NCI-H69 (cell line): ENCODE results near the gene FOXN1.

Source experiments
- DNase-seq: peaks from one replicate; lab custom pipeline; 2025; lab: John Stamatoyannopoulos, UW

FOXN1 gene

DNA sequence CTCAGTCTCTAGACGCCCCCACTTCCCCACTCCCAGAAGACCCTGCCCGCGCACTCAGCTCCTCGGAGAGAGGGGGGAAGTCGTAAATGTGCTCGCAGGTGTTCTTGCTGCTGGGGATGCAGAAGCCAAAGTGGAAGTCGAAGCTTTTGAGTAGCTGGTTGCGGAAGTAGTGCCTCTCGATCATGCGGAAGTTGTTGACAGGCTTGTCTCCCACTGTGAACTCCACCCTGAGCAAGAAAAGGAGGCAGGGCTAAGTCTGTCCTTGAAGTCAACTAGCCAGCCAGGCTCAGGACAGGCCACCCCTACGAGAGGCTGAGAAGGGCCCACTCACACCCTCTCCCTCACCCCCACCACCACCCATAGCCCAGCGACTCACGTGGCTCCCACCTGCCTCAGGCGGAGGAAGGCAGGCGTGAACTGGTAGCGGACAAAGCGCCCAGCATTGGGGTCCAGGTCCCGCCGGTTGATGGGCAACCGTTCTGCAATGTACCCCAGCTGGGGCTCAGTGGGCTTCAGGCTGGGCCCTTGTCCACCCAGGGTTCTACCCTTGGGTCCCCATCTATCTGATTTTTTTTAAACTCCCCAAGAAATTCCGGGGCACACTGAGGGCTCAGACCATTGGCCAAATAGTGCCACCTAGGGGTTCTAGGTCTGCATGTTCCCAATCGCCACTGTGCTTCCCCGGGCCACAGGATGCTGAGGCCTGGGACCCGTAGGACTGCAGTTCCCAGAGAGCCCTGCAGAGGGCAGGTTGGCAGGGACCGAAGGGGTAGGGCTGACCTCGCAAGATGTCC, 41.7 kb downstream of the FOXN1 start:
- peak; percentile 74 for DNase-seq

DNA sequence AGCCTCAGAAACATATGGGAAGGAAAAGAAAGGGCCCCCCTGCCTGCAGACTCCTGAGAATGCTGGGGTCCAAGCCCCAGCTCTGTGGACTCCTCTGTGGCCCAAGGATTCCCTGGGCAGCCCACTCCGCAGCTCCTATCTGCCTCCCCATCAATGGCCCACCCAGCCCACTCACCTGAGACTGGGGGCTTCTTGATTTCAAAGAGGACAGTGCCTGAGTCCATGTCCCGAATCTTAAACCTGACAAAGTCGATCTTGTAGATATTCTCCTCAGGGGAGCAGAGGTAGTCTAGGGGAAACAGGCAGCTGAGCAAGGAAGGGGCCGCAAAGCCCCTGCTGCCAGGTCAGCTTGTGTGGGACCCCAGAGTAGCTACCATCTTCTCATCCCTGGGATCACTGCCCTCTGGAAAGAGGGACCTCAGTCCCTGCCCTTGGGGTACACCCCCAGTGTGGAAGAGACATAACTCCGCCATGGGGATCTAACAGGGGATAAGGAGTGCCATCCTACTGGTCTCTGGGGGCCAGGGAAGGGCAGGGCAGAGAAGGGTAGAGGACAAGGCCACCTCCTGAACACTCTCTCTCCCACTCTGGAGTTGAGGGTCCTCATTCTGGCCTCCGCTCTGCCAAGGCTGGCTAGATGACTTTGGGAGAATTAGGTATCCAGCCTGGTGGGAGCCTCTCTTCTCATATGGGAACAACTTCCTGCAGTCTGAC, 42.4 kb downstream of the FOXN1 start:
- no peak for DNase-seq

DNA sequence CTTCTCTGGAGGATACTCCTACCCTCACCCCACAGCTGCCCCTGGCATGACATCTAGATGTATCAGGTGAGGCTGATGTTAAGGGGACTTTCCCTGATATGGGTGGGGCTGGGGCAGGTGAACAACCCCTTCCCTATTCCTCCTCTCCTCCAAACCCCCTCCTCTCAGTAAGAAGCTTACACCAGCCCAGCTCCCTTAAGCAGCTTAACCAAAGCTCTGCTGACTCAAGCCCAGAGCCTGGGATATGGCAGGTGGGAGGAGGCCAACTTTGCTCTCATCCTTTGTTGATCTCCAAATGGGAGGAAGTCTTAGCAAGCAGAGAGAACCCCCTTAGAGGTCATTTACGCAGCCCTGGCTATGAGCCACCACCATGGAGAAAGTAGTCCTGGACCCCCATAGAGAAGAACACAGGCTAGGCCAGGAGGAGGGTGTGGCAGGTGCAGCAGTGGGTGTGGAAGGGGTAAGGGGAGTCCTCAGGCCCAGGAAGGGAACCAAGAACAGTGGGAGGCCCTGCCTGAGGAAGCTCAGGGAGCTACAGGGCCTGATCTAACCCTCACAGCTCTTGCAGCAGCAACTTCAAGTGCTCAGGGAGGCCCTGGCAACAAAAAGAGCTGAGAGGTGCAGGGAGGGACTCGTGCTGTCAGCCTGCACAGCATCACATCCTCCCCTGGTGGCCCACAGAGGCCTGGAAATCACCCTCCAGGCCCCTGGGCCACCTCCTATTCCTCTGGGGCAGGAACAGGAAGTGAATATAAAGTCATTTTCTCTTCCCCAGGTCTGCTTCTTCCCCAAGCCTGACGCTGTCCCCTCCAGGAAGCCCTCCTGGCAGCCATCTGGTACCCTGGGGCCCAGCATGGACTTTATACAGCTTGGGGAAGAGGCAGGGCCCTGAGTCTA, 43.3 kb downstream of the FOXN1 start:
- DNase-seq: peak; percentile 60

DNA sequence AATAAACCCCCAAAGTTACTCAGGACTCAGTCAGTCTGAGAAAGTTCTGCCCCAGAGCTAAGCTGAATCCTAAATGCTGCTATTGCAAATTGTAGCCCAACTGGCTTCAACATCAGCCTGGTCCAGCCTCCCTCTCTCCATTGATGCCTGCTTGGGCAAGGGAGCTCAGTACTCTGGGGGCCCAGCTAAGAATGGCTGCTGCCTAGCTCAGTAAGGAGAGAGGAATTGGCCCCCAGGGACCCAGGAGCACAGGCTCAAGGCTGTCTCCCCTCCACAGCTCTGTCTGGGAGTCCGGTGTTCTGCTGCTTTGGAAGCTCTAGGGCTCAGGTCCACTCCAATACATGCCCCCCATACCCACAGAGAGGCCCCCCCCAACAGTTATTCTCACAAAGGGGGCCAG, 44.7 kb downstream of the FOXN1 start:
- peak; percentile 18 for DNase-seq

DNA sequence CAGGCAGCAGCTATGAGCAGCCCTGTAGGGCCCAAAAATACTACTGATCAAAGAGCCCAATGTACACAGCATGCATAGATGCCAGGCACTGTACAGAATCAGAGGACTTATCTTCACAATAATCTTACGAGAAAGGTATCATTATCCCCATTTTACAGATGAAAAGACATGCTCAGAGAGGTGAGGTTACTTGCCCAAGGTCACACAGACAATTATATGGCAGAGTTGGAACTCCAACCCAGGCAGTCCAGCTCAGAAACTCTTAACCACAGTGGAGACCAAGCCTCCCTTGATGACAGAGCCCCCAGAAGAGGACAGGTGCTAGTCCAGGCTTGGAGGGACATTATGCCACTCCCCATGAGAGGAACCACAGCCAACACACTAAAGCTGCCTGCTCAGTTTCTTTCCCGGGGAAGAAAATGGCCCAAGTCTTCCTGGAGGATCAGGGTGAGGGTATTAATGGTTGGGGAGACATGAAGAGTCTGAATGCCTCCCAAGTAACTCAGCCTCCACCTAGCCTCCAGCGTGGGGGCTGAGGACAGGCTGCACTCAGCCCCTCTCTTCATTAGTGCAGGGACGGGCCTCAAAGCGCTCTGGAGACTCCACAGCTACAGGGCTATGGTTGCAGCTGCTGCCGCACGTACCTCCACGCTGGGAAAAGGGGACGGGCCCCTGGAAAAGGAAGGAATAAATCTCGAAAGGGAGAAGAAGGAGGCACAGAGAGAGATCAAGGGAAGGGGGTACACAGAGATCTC, 45.5 kb downstream of the FOXN1 start:
- DNase-seq: peak; percentile 54

DNA sequence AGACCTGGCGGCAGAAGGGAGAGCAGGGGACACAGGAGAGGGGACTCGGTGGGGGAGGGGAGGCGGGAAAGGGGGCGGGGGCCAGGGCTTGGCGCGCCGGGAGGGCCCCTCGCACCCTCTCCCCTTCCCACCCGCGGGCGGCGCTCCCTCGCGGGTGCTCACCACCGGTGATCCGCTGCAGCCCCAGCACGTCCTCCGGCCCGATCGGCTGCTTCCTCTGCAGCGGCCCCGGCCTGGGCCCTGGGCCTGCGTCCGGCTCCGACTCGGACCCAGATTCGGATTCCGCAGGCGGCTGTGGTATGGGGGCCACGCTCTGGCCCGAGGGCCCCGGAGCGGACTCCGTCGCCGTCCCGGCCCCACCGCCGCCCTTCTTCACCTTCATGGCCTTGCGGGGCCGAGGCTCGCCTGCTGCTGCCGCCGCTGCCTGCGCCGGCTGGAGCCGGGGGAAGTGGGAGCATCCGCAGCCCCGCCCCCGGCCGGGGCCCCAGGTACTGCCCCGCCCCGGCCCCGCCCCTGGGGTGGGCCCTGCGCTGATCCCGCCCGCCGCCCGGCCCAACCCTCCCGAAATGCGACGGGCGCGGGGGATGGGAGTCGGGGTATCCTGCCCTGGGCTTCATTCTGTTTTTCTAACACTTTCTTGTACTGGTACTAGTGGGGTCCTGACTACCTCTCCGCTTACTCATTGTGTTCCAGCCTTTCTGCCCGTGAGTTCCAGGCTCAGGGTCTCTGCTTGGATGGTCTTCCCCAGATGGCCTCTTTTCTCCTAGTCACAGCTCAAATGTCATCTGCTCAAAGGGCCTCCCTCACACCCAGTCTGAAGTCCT, 46.2 kb downstream of the FOXN1 start, which contains the start of gene UNC119:
Gene UNC119, minus strand, starts transcription at position 449 of the 824 bp plus-strand sequence. Its CDS starts 67 bp downstream, at position 382.
- DNase-seq: peak; percentile 92

DNA sequence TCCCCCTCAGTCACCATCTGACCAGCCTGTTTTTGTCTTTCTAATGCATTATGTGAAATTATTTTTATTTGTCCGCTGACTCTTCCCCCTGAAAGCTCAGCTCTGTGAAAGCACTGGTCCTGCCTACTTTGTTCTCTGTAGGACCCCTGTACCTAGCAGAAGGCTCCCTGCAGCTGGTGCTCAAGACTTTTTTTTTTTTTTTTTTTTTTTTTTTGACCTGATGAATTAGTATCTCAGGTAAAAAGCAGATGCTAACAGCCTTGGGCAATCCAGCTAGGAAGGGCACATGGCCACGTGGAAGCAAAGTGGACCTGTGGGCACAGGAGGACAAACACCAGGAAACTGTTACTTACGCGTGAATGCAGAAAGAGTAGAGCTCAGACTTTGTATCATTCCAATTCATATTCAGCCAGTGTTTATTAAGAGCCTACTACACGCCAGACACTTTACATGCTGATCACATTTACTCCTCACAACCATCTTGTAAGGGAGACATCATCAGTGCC, 46.9 kb downstream of the FOXN1 start:
- peak; percentile 40 for DNase-seq

DNA sequence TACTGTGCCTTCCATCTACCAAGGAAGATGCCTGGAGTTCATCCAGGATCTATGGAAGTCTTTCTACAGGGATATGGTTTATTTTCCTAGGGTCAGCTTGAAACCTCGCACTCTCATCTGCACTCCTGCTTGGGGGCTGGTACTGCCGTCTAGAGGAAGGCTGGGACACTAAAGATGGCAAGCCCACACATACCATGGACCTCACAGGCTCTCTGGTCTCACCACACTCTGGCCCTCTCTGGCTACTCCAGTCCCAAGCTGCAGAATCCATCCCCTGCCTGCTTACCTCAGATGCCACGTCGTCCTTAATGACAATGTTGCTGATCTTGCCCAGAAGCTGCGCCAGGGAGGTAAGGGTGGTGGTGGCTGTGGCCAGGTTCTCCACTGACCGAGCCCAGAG, 48.4 kb downstream of the FOXN1 start:
- no peak for DNase-seq

DNA sequence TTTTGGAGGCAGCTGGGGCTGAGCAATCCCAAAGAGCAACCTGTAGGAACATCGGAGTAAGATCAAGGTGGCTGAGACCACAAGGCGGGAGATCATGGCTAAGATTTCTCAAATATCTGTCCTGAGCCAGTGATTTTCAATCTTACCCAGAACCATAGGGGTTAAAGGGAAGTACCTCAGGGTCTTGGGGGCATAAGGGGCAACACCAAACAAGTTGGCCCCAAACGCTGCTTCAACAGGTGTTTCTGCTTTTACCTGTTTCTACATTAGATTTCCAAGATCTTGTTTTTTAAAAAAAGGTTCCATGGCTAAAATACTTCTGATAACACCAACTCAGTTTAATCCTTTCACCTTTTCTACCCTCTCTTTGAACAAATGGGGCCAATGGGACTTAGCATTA, 48.9 kb downstream of the FOXN1 start:
- DNase-seq: no peak

DNA sequence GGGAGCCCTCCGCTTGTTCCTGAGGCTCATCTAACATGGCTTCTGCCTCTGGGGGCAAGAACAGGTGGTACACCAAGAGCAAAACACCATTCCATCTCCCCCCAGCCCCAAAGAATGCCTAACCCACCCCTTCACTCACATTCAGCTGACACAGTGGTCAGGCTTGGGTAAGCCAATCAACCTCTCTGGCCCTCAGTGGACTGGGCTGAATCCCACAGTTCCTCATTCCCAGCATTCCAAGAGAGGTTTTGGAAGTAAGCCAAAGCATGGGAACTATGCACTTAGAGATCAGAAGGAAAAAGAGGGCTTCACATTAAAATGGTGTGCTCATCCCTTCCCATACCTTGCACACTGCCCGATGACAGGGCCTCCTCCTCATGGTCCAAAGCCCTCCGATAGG, 57.3 kb downstream of the FOXN1 start:
- DNase-seq: no peak

DNA sequence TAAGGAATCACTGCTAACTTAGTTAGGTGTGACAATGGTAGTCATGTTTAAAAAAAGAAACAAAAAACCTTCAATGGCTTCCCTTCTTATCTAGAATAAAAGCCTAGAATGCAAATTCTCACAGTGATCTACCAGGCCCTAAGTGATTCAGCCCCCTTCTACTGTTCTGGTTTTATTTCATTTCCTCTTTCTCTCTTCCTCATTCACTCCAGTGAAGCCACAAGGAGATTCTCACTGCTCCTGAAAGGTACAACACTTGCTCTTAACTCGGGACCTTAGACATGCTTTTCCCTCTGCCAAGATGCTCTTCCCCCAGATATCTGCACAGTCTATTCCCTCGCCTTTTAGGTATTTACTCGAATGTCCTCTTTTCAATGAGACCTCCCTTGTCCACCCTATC, 61.5 kb downstream of the FOXN1 start:
- no peak for DNase-seq

DNA sequence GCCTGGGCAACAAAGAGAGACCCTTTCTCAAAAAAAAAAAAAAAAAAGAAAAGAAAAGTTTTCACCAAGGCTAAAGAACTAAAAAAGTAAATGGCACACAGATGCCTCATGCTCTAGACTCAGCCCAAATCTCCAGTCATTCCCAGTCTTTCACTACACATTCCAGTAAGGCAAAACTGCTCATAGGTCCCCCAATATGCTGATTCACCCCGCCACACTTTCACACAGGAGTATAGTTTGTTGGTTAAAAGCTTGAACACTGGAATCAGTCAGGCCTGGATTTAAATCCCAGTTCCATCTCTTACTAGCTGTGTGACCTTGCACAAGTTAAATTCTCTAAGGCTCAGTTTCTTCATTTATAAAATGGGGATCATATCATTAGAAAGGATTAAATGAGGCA, 63.3 kb downstream of the FOXN1 start:
- DNase-seq: no peak

DNA sequence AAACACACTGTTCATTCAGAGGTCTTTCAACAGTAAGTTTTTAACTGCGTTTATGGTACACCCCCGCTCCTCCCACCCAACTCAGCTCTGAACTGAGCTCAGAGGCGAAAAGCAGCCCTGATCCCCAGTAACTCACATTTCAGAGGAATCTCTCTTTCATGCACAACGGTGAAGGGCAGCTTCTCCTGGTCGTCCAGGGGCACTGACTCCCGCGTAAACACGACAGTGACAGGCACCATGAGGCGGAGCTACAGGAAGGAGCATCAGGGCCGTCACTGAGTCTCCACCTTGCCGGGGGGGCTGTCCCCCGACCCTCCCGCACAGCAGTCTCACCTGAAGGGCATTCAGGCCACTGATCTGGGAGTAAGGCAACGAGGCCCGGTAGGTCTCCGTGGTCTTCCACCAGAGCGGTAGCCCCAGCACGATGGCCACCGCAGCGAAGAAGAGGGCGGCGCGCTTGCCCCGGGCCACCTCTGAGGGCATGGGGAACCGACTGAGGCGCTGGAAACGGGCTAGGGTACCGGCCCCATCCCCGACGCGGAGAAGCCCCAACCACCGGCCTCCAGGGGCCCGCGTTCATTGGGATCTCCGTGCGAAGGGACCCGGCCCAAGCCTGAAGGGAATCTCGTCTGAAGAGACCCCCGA, 64.7 kb downstream of the FOXN1 start:
- DNase-seq: peak; percentile 81

DNA sequence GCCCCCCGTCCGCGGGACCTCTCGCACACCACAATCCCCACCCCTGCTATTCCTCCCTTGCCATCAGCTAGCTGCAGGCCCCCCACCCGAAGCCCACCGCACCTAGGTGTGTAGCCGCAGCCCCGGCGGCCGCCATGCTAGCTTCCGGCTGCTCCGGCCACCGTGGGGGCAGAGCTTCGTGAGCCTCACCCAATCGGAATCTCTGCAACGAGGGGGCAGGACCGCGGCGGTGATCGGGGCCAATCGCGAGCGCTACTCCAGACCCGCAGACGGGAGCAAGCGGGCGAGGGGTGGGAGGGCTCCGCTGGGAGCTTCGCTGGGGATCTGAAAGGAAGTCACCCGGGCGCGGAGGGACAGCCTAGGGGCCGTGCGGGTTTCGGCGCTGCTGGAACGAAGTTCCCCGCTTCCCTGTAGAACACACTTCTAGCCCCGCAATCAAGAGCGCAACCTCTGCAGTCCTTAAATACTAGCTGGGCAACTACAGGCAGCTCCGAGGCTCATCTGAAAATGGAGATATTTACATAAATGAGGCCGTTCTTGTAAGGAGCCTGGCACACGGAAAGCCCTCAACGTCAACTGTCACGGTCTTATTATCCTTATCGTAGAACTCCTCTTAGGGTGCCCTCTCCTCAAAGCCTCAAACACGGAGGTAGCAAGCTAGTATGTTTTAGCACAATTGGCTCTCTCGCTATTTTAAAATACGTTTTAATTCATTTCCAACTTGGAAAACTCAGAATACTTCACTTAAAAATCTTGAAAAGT, 65.4 kb downstream of the FOXN1 start, which contains the start of gene PIGS:
Gene PIGS, minus strand, starts transcription at position 164 of the 762 bp plus-strand sequence. Its CDS starts 28 bp downstream, at position 136.
- peak; percentile 98 for DNase-seq

DNA sequence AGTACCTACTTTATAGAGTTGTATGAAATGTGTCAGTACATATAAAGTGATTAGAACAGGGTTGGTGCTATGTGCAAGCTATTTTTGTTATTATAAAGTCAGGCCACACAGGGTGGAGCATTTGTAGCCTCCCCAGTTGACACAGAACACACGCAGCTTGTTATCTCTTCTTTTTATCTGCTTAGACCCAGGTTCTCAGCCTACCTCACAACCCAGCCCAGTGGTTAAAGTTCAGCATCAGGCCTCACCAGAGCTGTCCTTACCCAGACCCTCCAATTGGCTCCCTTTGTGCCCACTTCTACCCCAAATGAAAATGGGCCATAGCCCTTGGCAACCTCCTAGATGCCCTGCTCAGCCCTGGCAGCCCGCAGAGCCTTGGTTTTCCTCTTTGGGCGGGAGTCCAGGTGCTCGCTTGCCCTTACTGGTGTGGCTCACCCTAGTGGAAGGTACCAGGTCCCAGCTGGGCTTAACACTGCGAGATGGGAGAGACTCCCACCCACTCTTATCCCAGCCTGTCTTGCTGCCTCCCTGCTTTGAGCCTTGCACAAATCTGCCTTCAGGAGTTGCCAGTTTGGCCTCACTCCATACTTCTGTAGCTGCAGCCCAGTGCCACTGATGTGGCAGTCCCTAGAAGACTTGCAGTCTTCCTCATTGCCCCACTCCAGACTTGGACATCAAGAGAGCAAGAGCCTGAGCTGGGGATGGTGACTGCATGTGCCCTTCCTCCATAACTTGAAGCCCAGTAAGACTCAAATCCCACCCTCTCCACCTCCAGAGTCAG, 66.3 kb downstream of the FOXN1 start:
- DNase-seq: peak; percentile 21

DNA sequence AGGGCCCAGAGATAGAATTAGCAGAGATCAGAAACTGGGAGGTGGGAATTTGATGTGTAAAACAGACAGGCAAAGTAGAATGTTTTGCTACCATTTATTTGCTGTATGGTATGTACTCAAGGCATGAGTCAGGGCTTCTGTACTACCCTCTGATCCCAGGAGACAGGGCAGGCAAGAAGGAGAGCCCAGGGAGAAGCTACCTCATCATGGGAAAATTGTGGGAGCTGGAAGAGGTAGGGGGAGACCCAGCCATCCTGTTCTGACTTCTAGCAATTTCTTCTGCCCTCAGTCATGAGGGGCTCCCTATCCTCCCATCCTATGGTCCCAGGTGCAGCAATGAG, 66.9 kb downstream of the FOXN1 start:
- no peak for DNase-seq

DNA sequence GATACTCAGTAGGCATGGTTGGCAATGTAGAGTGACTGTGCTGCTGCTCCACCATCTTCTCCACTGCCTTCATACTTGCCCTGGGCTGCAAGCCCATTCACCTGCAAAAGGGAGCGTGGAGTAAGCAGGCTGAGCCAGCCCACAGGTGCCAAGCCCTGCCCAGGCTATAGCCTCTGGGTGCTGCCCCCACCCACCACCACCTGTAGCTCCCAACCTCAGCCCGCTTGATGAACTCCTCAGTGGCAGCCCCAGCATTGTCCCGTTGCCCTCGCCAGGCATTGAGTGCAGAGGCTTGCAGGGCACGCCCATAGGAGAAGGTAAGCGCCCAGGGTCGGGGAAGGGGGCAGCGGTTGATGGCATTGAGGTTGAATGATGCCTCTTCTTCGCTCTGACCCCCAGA, 67.4 kb downstream of the FOXN1 start:
- no peak for DNase-seq

DNA sequence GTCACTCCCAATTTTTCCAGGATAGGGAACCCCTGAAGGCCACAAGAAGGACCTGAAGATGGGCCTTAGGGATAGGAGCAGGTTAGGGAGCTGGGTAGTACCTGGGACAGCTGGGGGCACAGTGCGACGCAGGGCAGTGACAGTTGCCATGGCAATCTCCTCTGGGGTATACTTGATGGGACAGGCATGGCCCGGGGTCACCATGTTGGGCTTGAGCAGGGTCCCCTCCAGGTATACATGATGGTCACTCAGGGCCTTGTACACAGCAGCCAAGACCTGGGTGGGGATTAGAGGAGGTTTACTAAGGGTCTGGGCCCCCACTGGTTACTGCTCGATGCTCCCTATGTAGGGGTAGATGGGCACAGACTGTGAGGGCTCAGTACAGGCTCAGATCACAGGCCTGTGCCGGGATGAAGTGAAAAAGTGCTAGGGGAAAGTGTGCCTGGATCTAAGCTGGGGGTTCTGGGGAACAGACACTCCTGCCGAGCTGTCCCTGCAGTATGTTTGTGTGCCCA, 67.9 kb downstream of the FOXN1 start:
- no peak for DNase-seq
